Dermis microvascular lymphatic vessel endothelial cell (primary cell): ENCODE measurements around the gene PRR5L. TPM values are rescaled to one million over a fixed set of nuclear protein-coding genes. Genes with fewer than 3 reads are reported as not detected.

Source experiments
- DNase-seq, 2 donors: peaks; one replicate each; pipeline versions ENCODE4 v3.0.0 to v3.0.0-alpha.2; 2010; ENCODE audit warnings: low read depth in 2 of 2
- total RNA-seq: library from RNA; depleted of rRNA; stranded (reverse); fragments of >200 nt; gene quantifications from 2 replicates; pipeline ENCODE4 v1.2.1, GENCODE V29; 2014

The PRR5L gene
- total RNA-seq, 1 donor from 2014 or later, result 5.4 TPM

GRCh38 chr11:36357831-36358230 lies 61.7 kb downstream of the PRR5L start:
- no peak for DNase-seq

- DNase-seq, result no peak
These were observed 62.3 kb downstream of the PRR5L start for GRCh38 chr11:36358436-36358835.

GRCh38 chr11:36360318-36360717 lies 64.2 kb downstream of the PRR5L start:
- DNase-seq, result no peak

- DNase-seq, result no peak
These were observed 64.8 kb downstream of the PRR5L start for GRCh38 chr11:36360826-36361415.

GRCh38 chr11:36361472-36361871 lies 65.4 kb downstream of the PRR5L start:
- DNase-seq, result no peak

GRCh38 chr11:36361901-36362391 lies 65.9 kb downstream of the PRR5L start:
- DNase-seq, result peak in 1 of 2 donors; percentile 10

GRCh38 chr11:36362902-36363301 lies 66.8 kb downstream of the PRR5L start:
- no peak for DNase-seq

- DNase-seq, result peak in 1 of 2 donors; percentile 12
These were observed 67.5 kb downstream of the PRR5L start for GRCh38 chr11:36363361-36364268.

- no peak for DNase-seq
These were observed 68.7 kb downstream of the PRR5L start for GRCh38 chr11:36364551-36365325.

- no peak for DNase-seq
These were observed 69.8 kb downstream of the PRR5L start for GRCh38 chr11:36365907-36366306.

- no peak for DNase-seq
These were observed 72.0 kb downstream of the PRR5L start for GRCh38 chr11:36367806-36368680.

- no peak for DNase-seq
These were observed 75.1 kb downstream of the PRR5L start for GRCh38 chr11:36371181-36371580.

GRCh38 chr11:36371590-36371989 lies 75.5 kb downstream of the PRR5L start:
- DNase-seq, result no peak

- DNase-seq, result no peak
These were observed 76.1 kb downstream of the PRR5L start for GRCh38 chr11:36372101-36372771.

- no peak for DNase-seq
These were observed 77.2 kb downstream of the PRR5L start for GRCh38 chr11:36373016-36374010.

GRCh38 chr11:36374726-36375125 lies 78.6 kb downstream of the PRR5L start:
- no peak for DNase-seq

- no peak for DNase-seq
These were observed 79.4 kb downstream of the PRR5L start for GRCh38 chr11:36375353-36376008.

GRCh38 chr11:36376009-36376887 lies 80.2 kb downstream of the PRR5L start:
- peak in 1 of 2 donors; percentile 36 for DNase-seq
